GM18951 (cell line): ENCODE data around the gene CPNE5.
"Not testable (repeated sequence)": the region's sequence is repeated elsewhere in the genome, so short reads cannot be mapped to it uniquely, and the experiment has no call there.

ENCODE experiments used
- POLR2A ChIP-seq: IDR thresholded peaks from 4 replicates; pipeline ENCODE4 v1.6.1; 2011; ENCODE audit warnings: mild to moderate bottlenecking; ENCODE audit not compliant: insufficient read length, insufficient read depth; ENCODE audit errors: extremely low read depth
- in situ Hi-C: fragments of 300-500 bp; cut with MboI; formaldehyde crosslinking; loops from one replicate; pipeline ENCODE4 v1.12.0; 2022; ENCODE audit warnings: low sequenced_read_pairs, mixed read lengths, inconsistent platforms; ENCODE audit not compliant: unreplicated experiment

CPNE5 gene

DNA sequence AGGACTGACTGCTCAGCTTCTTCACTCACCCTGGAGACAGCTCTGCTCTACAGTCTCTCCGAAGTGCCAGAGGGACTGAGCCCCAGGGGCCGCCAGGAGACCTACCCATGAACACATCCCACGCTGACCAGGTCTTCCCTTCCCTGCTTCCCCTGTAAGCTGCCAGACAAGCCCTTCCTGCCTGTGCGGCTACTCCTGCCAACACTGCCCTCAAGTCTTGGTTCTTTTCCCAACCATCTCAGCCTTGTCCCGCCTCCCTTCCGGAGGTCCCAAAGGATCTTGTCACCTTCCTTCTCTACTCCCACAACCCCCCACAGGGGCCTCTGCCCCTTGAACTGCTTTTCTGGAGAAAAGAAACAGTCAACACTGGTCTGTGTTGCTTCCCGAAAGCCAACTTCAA, 15.0 kb downstream of the CPNE5 start:
- no peak for TF ChIP-seq POLR2A
- in situ Hi-C loops: no loop called here

- in situ Hi-C loops: no loop called here
- no peak for TF ChIP-seq POLR2A
Measured at GRCh38 chr6:36823421-36824096, 15.7 kb downstream of the CPNE5 start.

DNA sequence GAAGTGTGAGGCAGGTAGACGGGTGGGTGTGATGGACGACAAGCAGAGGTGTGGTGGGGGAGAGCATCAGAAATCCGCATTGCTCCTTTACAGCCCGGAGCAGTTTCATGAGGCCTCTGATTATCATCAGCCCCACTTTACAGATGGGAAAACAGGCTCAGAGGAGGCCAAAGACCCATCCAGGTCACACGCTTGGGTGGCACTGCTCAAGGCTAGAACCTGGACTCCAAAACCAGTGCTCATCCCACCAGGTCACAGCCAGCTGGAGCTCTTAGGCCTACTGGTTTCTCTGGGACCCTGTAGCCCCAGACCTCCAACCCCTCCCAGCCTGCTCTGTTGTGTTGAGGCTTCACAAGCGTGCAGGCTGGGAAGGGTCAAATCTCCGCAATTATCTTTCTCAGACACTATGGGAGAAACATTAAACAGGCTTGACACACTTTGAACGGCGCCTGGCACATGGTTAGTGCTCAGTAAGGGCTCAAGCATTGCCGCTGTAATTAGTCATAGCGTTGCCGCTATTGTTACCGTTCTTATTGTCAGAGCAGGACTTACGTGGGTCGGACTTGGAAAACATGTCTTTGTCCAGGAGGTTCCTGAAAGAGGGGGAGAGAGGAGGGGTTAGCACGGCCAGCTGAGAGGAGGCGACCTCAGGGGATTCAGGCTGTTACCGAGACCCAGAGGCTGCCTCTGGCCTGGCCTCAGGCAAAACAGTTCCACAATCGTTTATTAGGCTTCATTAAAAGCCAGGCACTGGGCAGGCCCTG, 16.6 kb downstream of the CPNE5 start:
- in situ Hi-C loops: no loop called here

GRCh38 chr6:36821581-36822335, 17.5 kb downstream of the CPNE5 start:
- in situ Hi-C loops: no loop called here
- no peak for TF ChIP-seq POLR2A

More for the DNA sequence above, 16.6 kb downstream of the CPNE5 start:
- no peak for TF ChIP-seq POLR2A

DNA sequence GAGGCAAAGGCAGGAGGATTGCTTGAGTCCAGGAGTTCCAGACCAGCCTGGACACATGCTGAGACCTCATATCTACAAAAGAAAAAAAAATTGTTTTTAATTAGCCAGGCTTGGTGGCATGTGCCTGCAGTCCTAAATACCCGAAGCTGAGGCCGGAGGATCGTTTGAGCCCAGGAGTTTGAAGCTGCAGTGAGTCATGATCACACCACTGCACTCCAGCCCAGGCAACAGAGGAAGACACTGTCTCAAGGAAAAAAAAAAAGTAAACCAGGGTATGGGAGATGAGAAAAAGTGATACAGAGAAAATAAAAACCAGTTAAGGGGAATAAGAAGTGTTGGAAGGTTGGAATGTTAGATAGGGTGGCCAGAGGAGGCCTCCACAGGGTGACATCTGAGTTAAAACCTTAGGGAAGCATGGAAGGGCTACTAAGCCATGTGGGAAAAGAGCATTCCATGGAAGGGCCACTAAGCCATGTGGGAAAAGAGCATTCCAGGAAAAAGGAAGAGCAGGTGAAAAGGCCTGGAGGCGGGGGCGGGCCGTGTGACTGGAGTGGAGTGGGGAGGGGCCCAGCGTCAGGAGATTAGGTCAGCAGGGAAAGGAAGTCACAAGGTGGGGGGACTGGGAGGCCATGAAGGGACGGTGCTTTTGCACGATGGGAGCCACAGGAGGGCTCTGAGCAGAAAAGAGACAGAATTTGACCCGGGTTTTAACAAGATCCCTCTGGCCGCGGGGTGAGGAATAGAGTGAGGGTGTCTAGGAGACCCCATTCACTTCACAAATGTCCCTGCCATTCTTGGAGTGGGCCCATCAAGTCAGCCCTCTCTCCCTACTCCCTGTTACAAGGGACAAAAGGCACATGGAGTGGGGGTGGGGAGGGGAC, 18.3 kb downstream of the CPNE5 start:
- in situ Hi-C loops: no loop called here

DNA sequence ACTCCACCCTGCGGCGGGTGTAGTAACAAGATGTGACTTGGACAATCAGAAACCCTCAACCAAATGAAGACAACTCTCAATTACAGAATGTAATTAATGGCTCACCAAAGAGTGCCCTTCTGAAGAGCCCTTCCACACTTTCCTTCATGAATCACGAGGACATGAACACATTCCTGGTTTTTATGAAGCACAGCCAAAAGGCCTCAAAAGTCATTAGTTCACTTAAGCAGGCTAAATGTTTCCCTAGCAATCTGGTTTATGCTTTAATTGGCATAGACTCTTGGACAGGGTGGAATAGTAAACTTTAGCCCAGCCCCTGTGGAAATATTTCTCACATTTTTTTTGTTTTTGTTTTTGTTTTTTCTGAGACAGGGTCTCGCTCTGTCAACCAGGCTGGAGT, 20.5 kb downstream of the CPNE5 start:
- in situ Hi-C loops: no loop called here
- TF ChIP-seq POLR2A: no peak

More for the DNA sequence above, 18.3 kb downstream of the CPNE5 start:
- no peak for TF ChIP-seq POLR2A

DNA sequence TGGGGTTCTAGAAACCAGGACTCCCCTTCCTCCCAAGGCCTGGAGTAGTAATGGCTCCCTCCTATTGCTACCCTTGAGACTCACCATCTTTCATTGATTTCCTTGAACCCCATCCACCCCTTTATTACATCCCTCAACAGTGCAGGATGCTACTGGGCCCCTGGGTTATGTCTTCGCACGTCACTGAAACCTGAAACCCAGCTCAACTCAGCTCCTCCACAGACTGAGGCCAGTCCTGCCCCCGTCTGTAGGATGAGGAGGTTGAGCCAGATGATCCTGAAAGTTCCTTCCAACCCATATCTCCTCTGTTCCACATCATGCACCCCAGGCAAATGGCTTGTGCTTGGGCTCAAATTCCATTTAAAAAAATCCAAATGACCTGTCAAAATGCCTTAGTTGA, 21.4 kb downstream of the CPNE5 start:
- no peak for TF ChIP-seq POLR2A
- in situ Hi-C loops: no loop called here

- in situ Hi-C loops: no loop called here
- no peak for TF ChIP-seq POLR2A
Measured at GRCh38 chr6:36817176-36817817, 21.9 kb downstream of the CPNE5 start.

GRCh38 chr6:36815962-36816735, 23.1 kb downstream of the CPNE5 start:
- in situ Hi-C loops: no loop called here
- no peak for TF ChIP-seq POLR2A

- TF ChIP-seq POLR2A: no peak
- in situ Hi-C loops: no loop called here
Measured at GRCh38 chr6:36814249-36814648, 25.0 kb downstream of the CPNE5 start.

GRCh38 chr6:36813526-36813925, 25.7 kb downstream of the CPNE5 start:
- TF ChIP-seq POLR2A: no peak
- in situ Hi-C loops: no loop called here

GRCh38 chr6:36813047-36813446, 26.2 kb downstream of the CPNE5 start:
- in situ Hi-C loops: not testable (repeated sequence)
